Measurements from ENCODE around the gene USP15.

DNA sequence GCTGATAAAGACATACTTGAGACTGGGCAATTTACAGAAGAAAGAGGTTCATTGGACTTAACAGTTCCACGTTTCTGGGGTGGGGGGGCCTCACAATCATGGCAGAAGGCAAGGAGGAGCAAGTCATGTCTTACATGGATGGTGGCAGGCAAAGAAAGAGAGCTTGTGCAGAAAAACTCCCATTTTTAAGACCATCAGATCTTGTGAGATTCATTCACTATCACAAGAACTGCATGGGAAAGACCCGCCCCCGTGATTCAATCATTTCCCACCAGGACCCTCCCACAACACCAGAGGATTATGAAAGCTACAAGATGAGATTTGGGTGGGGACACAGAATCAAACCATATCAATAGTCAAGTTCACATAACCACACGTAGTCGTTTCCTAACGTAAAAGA is 85.5 kb downstream of the USP15 start:
- TF ChIP-seq, protein P1, sequence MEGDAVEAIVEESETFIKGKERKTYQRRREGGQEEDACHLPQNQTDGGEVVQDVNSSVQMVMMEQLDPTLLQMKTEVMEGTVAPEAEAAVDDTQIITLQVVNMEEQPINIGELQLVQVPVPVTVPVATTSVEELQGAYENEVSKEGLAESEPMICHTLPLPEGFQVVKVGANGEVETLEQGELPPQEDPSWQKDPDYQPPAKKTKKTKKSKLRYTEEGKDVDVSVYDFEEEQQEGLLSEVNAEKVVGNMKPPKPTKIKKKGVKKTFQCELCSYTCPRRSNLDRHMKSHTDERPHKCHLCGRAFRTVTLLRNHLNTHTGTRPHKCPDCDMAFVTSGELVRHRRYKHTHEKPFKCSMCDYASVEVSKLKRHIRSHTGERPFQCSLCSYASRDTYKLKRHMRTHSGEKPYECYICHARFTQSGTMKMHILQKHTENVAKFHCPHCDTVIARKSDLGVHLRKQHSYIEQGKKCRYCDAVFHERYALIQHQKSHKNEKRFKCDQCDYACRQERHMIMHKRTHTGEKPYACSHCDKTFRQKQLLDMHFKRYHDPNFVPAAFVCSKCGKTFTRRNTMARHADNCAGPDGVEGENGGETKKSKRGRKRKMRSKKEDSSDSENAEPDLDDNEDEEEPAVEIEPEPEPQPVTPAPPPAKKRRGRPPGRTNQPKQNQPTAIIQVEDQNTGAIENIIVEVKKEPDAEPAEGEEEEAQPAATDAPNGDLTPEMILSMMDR (IDR thresholded peaks at IDR 0.05) = no peak
- TF ChIP-seq POLR2A (IDR thresholded peaks at IDR 0.05) = no peak

All from vagina (tissue), 2 donors.